ENCODE data around the gene MAP6D1. TPM values are rescaled to one million over a fixed set of nuclear protein-coding genes. Genes with fewer than 3 reads are reported as not detected.

MAP6D1 gene
- total RNA-seq, 4 donors from 2014 or later, result 0.42 to 21.6 (median 3.6) TPM

DNA sequence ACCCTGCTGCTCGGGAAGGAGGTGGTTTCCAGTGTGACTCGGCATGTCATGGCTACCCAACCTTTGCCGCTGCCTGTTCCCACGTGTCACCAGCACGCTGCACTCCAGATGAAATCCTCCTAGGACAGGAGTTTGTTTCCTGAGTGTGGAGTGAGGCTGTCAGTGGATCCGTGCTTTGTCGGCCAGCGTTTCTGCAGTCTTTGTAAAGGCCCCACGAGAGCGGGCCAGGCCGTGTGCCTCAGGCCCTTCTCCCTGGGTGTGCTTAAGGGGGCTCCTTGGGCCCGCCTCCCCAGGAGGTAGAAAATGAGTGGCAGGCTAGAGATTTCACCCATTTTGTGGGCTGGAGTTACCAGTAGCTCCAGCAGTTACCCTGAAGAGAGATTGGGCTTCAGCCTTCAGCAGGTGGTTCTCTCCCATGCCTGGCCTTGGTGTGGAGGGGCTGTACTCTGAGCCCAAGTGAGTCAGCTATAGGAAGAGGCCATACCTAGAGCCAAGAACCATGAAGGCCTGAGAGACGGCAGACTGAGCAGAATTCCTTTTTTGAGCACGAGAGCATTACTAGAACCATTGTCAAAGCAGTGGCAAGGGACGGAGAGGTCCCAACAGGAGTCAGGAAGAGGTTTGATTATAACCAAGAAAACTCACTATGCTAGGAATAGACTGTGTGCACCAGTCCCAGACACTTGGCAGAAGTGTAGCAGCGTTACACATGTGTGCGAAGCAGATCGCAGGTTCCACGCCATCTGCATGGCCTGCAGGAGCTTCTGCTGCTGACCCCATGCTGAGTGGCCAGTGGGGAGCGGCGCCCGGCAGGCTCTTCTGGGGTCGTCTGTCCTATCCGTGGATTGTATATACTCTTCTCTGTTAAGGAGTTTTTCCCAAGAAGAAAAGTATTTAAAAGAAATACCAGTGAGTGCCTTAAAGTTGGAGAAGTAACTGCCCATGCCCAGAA lies 14.5 kb downstream of the MAP6D1 start:
- Histone ChIP-seq H3K9me3 (no peaks in the 10 kb centered on the region), H3K4me3 (no peak overlapping the region), H3K27me3 (no peaks in the 10 kb centered on the region), H3K36me3 (peaks cover 3 to 84% (median 19%) of the 10 kb centered on the region in 3 donors), H3K4me1 (no peaks in the 10 kb centered on the region), H3K27ac (no peak overlapping the region)
- no peak for DNase-seq (ENCODE audit: low spot score in 2 of 2)
- 87 to 92% methylated on average over 24 of the region's 24 CpGs for WGBS, 2 donors
- TF ChIP-seq EP300 (IDR thresholded peaks at IDR 0.05), result no peak
- no peak for TF ChIP-seq POLR2A (IDR thresholded peaks at IDR 0.05)
- TF ChIP-seq, protein P1, sequence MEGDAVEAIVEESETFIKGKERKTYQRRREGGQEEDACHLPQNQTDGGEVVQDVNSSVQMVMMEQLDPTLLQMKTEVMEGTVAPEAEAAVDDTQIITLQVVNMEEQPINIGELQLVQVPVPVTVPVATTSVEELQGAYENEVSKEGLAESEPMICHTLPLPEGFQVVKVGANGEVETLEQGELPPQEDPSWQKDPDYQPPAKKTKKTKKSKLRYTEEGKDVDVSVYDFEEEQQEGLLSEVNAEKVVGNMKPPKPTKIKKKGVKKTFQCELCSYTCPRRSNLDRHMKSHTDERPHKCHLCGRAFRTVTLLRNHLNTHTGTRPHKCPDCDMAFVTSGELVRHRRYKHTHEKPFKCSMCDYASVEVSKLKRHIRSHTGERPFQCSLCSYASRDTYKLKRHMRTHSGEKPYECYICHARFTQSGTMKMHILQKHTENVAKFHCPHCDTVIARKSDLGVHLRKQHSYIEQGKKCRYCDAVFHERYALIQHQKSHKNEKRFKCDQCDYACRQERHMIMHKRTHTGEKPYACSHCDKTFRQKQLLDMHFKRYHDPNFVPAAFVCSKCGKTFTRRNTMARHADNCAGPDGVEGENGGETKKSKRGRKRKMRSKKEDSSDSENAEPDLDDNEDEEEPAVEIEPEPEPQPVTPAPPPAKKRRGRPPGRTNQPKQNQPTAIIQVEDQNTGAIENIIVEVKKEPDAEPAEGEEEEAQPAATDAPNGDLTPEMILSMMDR (IDR thresholded peaks at IDR 0.05), result no peak

GRCh38 chr3:183809270-183809669 lies 16.1 kb downstream of the MAP6D1 start:
- Histone ChIP-seq H3K36me3 (peaks cover 5 to 88% (median 28%) of the 10 kb centered on the region in 3 donors), H3K27ac (no peak overlapping the region), H3K9me3 (no peaks in the 10 kb centered on the region), H3K4me3 (no peak overlapping the region), H3K4me1 (no peaks in the 10 kb centered on the region), H3K27me3 (no peaks in the 10 kb centered on the region)
- WGBS, 2 donors, result 88 to 92% methylated on average over 5 of the region's 5 CpGs
- no peak for DNase-seq (ENCODE audit: low spot score in 2 of 2)
- TF ChIP-seq EP300 (IDR thresholded peaks at IDR 0.05), result no peak
- TF ChIP-seq POLR2A (IDR thresholded peaks at IDR 0.05), result no peak
- TF ChIP-seq, protein P1 (IDR thresholded peaks at IDR 0.05), result no peak

GRCh38 chr3:183808355-183808754 lies 17.0 kb downstream of the MAP6D1 start:
- TF ChIP-seq POLR2A (IDR thresholded peaks at IDR 0.05) (no peak), EP300 (IDR thresholded peaks at IDR 0.05) (no peak)
- TF ChIP-seq, protein P1 (IDR thresholded peaks at IDR 0.05), result no peak
- no peak for DNase-seq (ENCODE audit: low spot score in 2 of 2)
- 93 to 96% methylated on average over 11 of the region's 11 CpGs for WGBS, 2 donors
- Histone ChIP-seq H3K27me3 (no peaks in the 10 kb centered on the region), H3K27ac (no peak overlapping the region), H3K4me3 (no peak overlapping the region), H3K9me3 (no peaks in the 10 kb centered on the region), H3K4me1 (no peaks in the 10 kb centered on the region), H3K36me3 (peaks cover 9 to 95% (median 33%) of the 10 kb centered on the region in 3 donors)

GRCh38 chr3:183807881-183808280 lies 17.5 kb downstream of the MAP6D1 start:
- Histone ChIP-seq H3K9me3 (no peaks in the 10 kb centered on the region), H3K4me1 (no peaks in the 10 kb centered on the region), H3K27ac (no peak overlapping the region), H3K27me3 (no peaks in the 10 kb centered on the region), H3K4me3 (no peak overlapping the region), H3K36me3 (peaks cover 9 to 95% (median 33%) of the 10 kb centered on the region in 3 donors)
- WGBS, 2 donors, result 94% methylated on average over 12 of the region's 12 CpGs
- DNase-seq (ENCODE audit: low spot score in 2 of 2), result no peak
- TF ChIP-seq EP300 (IDR thresholded peaks at IDR 0.05) (no peak), POLR2A (IDR thresholded peaks at IDR 0.05) (no peak)
- TF ChIP-seq, protein P1 (IDR thresholded peaks at IDR 0.05), result no peak

GRCh38 chr3:183807209-183807728 lies 18.1 kb downstream of the MAP6D1 start:
- Histone ChIP-seq H3K36me3 (peaks cover 9 to 100% (median 33%) of the 10 kb centered on the region in 3 donors), H3K4me3 (no peak overlapping the region), H3K27me3 (no peaks in the 10 kb centered on the region), H3K4me1 (no peaks in the 10 kb centered on the region), H3K9me3 (no peaks in the 10 kb centered on the region), H3K27ac (no peak overlapping the region)
- 89 to 90% methylated on average over 12 of the region's 12 CpGs for WGBS, 2 donors
- DNase-seq (ENCODE audit: low spot score in 2 of 2), result no peak
- TF ChIP-seq, protein P1 (IDR thresholded peaks at IDR 0.05), result no peak
- TF ChIP-seq EP300 (IDR thresholded peaks at IDR 0.05) (no peak), POLR2A (IDR thresholded peaks at IDR 0.05) (no peak)

All from tibial nerve (tissue), 4 donors.